NCI-H128 (cell line): ENCODE measurements around the gene FAM53A.

ENCODE experiments used
- DNase-seq: peaks from one replicate; lab custom pipeline; 2025; ENCODE audit not compliant: unreplicated experiment; lab: John Stamatoyannopoulos, UW

FAM53A gene

GRCh38 chr4:1661695-1662094, 22.4 kb downstream of the FAM53A start:
- no peak for DNase-seq

- no peak for DNase-seq
Measured at GRCh38 chr4:1660948-1661677, 23.0 kb downstream of the FAM53A start.

GRCh38 chr4:1659104-1660043, 24.7 kb downstream of the FAM53A start:
- no peak for DNase-seq

- DNase-seq: no peak
Measured at GRCh38 chr4:1658581-1658980, 25.5 kb downstream of the FAM53A start.

DNA sequence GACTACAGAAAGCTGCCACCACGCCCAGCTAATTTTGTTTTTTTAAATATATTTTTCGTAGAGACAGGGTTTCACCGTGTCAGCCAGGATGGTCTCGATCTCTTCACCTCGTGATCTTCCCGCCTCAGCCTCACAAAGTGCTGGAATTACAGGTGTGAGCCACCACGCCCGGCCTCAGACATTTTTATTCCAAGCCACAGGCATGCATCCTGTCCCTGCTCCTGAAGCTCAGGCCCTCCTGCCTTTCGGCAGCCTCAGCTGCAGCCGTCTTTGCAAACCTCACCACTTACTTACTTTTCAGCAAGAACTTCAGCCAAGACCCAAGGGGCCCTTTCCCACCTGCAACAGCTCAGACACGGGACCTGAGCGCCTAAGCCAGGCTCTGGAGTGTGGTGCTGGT, 26.0 kb downstream of the FAM53A start:
- DNase-seq: no peak

GRCh38 chr4:1656986-1657385, 27.1 kb downstream of the FAM53A start:
- no peak for DNase-seq

GRCh38 chr4:1656132-1656531, 28.0 kb downstream of the FAM53A start:
- no peak for DNase-seq

DNA sequence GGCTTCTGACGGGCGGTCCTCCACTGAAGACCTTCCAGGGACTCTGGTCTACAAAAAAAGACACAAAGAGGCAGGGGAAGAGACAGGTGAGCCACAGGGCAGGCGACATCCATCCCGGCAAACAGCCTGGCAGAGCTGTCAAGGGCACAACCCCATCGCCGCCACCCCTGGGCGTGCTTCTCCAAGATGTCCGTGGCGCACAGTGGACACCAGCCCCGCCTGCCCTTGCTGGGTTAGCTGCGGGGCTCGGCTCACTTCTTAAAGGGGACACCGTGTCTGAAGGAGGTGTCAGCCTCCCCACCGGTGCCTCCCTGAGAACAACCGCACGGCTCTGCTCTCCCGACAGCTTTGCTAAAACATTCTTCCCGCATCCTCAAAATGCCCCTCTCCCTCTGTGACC, 28.4 kb downstream of the FAM53A start:
- DNase-seq: no peak

DNA sequence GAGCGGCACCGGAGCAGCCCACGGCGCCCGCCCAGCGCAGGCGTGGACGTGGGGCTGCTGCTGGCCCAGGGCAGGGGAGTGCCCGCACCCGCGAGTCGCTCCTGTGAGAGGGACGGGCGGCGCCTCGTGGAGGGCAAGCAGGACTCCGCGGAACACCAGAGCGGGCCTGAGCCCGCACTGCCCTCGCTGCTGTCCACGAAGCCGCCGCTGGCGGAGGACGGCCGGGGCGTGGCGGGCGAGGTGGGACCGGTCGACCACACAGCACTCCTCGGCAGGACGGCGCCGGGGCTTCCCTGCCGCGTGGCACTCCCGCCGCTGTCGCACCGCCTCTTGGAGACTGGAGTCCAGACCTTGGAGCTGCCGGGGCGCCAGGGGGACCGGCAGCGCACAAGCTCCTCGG, 29.0 kb downstream of the FAM53A start:
- DNase-seq: no peak

DNA sequence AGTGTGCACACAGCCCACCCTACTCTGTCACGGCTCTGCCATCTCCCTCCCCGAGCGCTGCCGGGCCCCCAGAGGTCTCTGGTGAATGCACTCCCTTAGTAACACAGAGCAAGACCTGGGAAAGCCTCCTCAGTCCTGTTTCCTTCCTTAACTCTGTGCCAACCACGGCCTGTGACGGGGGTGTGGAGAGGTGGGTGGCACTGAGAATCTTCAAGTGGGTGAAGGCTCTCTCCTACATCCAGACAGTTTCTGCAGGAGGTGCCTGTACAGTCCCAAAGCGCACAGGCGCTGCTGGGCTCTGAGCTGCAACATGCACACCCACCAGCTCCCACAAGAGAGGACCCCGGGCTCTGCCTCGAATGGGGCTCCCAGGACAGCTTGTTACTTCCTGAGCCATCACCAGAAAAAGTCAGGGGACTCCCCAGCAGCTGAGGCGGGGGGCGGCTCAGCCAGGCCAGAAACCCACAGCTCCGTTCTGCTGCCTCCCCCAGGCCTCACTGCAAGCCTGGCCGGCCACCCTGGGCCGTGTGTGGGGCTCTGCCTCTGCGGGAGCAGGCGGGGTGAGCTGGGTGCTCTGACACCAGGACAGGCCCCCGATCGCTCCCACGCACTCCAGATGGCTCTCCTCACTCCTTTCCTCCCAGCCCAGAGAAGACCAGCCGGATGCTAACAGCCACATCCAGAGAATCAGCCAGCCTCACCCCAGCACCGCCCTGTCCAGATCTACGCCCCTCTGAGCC, 29.7 kb downstream of the FAM53A start:
- no peak for DNase-seq

DNA sequence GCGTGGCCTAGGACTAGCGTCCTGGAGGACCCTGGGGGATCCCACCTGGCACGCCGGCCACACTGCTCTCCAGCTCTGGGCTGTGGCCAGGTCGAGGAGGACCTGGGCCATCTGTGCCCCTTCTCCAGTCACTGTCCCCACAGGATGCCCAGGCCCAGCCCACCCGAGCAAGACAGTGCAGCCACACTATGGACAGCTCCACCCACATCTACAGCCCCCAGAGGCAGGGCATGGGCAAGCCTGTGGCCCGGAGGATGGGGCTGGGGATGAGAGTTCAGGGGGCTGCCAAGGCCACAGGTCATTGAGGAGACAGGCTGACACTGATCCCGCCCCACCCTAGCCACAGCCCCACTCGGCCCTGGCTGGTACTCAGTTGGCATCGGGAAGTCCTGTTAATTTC, 30.3 kb downstream of the FAM53A start:
- no peak for DNase-seq

- no peak for DNase-seq
Measured at GRCh38 chr4:1652088-1652487, 32.0 kb downstream of the FAM53A start.

DNA sequence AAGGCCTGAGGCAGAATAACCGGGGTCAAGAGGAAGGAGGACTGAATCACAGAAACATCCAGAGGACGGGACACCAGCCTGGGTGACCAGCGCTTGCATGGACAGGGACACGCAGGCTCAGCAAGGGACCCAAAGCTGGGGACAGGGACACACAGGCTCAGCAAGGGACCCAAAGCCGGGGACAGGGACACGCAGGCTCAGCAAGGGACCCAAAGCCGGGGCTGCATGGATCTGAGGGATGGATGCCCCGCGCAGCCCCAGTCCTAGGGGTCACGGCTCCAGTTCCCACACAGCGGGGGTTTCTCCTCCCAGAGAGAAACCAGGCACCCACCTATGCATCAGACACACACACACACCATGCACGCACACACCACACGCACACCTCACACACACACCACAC, 32.5 kb downstream of the FAM53A start:
- no peak for DNase-seq

GRCh38 chr4:1648962-1649361, 35.2 kb downstream of the FAM53A start:
- no peak for DNase-seq

GRCh38 chr4:1647432-1647831, 36.7 kb downstream of the FAM53A start:
- DNase-seq: no peak

DNA sequence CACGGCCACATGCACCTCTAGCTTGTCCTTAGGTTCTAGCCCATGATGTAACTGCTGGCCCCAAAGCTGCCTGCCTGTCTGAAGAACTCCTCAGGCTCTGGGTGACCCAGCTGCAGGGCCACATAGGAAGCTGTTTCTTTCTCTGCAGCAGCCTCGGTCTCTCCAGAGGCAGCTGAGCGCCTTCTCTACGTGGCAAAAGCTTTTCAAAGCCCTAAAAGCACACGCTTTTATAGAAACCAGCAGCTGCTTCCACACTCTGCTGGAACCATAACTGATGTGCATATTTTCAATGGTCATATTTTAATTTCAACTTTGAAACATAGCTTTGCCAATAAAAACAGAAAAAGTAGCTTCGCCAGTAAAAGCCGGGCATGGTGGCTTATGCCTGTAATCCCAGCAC, 37.4 kb downstream of the FAM53A start:
- no peak for DNase-seq

DNA sequence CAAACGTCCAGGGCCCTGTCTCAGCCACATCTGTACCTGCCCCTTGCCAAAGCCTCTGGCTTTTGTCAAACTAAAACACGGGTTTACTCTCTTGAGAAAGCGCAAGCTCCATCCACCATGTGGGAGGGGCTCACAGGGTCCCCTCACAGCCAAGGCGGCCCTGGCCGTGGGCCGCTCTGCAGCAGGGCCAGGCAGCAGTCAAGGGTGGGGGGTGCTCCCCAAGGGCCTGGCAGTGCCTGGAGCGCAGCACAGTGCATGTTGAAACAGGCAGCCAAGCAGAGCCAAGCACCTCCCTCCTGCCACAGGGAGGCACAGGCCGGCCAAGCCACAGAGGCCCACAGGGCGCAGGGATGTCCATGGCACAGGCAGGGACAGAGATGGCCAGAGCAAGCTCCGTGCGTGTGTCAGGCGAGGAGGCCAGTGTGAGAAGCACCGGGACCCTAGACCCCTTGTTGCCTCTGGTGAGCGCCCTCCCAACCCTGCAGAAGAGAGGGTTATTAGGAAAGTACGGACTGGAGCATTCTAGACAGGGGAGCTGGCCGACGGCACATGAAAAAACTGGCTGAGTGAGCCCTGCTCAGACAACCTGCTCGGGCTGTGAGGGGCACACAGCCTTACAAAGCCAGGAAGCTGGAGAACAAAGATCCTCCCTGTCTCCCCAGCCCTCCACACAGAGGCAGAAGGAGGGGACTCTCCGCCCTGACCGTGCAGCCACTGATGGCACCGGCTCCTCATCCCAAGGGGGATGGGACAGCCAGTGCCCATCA, 39.0 kb downstream of the FAM53A start:
- no peak for DNase-seq

DNA sequence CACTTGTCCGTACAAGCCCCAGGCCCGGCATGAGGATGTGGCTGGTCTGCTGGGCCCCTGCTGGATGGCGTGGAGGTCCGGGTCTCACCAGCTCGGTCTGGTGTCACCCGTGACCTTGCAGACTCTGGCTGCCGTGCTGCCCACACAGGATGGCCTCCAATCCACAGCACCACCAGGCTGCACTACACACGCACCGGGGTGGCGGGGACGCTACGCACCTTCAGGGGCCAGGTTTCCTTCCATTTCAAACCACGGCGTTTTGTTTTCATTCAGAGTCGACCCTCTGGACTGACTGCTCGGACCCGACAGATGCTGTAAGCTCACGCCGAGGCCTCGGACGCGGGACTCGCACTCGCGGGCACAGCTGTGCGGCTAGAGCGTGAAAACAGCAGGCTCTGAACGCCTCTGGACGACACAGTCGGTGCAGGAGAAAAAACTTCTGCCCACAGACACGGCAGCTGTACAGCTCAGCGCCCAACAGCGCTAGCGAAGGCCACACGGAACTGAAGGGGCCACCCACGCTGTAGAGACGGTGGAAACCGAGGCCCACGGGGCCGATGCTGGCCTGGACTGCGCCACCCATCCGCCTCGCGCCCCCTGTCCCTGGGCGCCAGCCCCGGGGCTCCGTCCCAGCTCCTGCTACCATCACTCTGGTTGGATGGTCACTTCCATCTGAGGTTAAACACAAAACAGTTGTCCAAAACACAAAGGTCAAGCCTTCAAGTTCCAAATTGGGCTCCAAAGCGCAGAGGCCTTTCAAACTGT, 40.0 kb downstream of the FAM53A start:
- DNase-seq: no peak

DNA sequence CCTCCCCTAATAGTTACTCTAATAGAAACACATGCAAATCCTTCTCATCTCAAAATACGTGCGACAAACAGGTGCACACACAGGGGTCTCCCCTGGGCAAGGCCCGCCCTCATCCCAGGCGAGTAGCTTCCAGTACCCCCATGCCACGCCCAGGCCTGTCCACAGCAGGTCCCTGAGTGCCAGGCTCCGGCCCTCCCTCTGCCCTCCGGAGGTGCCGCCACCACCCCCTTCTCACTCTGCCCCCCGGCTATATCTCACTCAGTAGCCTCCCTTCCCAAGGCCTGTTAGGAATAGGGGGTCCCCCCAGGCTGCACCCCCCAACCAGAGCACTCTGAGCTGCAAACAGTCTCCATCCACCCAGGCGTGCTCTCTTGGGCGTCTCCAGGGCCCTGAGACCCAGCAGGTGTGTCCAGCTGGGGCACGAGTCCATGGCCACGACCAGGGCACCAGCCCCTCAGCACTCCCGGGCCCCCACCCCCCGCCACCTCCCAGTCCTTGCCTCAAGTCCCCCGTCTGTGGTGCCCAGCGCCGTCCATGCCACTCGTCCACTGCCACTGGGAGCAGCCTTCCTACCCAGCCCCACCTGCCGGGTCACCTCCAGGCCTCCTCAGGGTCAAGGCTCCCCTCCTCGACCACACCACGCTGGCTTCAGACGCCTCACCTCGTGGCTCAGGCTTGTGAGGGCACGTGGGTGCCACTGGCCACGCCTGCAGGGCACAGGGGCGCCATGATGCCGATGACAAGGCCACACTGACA, 41.7 kb downstream of the FAM53A start:
- no peak for DNase-seq
